ENCODE results near the gene TERT. TPM values are rescaled to one million over a fixed set of nuclear protein-coding genes. Genes with fewer than 3 reads are reported as not detected.

Gene TERT
- total and polyA plus RNA-seq, 4 experiments from 2014 or later: 0.12 to 0.13 TPM; not detected in 2

GRCh38 chr5:1299511-1299850 lies 4.6 kb upstream of the TERT start:
- H3K27ac ChIP-seq (ENCODE audit: low read depth, low read length): no peak overlapping the region
- ChIA-PET CTCF (ENCODE audit: partially characterized antibody) (no interaction called here), POLR2A (ENCODE audit: partially characterized antibody) (no interaction called here)
- Mint-ChIP-seq H3K4me3 (no peak overlapping the region), H3K27me3 (no peaks in the 10 kb centered on the region), H3K9me3 (peaks cover 0 to 2% (median 0%) of the 10 kb centered on the region in 8 donors), H3K4me1 (peaks cover 0 to 6% (median 3%) of the 10 kb centered on the region in 4 donors), H3K36me3 (no peaks in the 10 kb centered on the region), H3K27ac (peak overlapping the region in 1 of 7 donors; percentile 38)
- DNase-seq: peak in 1 of 5 donors; percentile 35
- peaks cover 1% of the 10 kb centered on the region for H3K4me1 ChIP-seq (ENCODE audit: insufficient read depth, low read length)
- no peaks in the 10 kb centered on the region for H3K27me3 ChIP-seq (ENCODE audit: insufficient read depth, low read length)
- H3K36me3 ChIP-seq (ENCODE audit: insufficient read depth, low read length): no peaks in the 10 kb centered on the region
- H3K4me3 ChIP-seq (ENCODE audit: low read length in 2 of 2): no peak overlapping the region
- intact Hi-C loops (cut with micrococcal nuclease): no loop called here
- no peaks in the 10 kb centered on the region for H3K9me3 ChIP-seq (ENCODE audit: control insufficient read depth in 1 of 2, low read length in 2 of 2)

DNA sequence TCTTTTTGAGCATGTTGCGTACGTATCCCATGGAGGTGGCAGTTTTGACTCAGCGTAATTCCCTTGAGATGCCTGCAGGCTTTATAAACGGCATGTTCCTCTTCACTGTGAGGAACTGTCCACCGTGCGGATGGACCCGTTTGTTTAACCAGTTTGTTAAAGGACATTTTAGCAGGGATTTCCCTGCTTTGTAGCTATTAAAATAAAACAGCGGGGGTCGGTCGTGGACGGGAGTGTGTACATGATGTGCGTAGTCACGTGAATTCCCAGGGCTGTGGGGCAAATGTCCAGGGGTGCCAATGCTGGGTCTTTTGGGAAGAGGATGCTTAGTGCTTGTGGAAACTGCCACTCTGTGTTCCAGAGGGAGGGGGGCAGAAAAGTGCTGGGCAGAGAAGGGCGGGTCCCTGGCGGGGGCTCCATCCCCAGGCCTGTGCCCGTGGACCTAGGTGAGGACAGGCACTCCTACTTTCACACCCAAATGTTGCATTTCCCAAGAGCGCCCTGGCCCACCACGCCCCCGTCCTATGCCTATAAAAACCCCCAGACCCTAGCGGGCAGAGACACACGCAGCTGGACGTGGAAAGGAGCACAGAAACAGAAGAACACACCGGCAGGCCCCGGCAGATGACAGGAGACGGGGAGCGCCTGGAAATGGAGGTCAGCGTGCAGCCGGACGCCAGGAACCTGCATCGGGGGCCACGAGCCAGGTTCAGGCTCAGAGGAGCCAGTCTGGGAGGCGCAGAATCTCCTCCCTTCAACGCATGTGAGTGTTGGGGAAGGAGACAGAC lies 4.0 kb upstream of the TERT start:
- Mint-ChIP-seq H3K36me3 (no peaks in the 10 kb centered on the region), H3K27ac (peak overlapping the region in 1 of 7 donors; percentile 3), H3K9me3 (peaks cover 0 to 2% (median 0%) of the 10 kb centered on the region in 8 donors), H3K4me3 (no peak overlapping the region), H3K4me1 (peaks cover 0 to 6% (median 3%) of the 10 kb centered on the region in 4 donors), H3K27me3 (no peaks in the 10 kb centered on the region)
- ChIA-PET POLR2A (ENCODE audit: partially characterized antibody) (no interaction called here), CTCF (ENCODE audit: partially characterized antibody) (no interaction called here)
- no peak for DNase-seq
- H3K4me3 ChIP-seq (ENCODE audit: low read length in 2 of 2): no peak overlapping the region
- H3K27ac ChIP-seq (ENCODE audit: low read depth, low read length): no peak overlapping the region
- intact Hi-C loops (cut with micrococcal nuclease): no loop called here
- no peaks in the 10 kb centered on the region for H3K9me3 ChIP-seq (ENCODE audit: control insufficient read depth in 1 of 2, low read length in 2 of 2)
- H3K36me3 ChIP-seq (ENCODE audit: insufficient read depth, low read length): no peaks in the 10 kb centered on the region
- H3K27me3 ChIP-seq (ENCODE audit: insufficient read depth, low read length): no peaks in the 10 kb centered on the region
- peaks cover 7% of the 10 kb centered on the region for H3K4me1 ChIP-seq (ENCODE audit: insufficient read depth, low read length)

DNA sequence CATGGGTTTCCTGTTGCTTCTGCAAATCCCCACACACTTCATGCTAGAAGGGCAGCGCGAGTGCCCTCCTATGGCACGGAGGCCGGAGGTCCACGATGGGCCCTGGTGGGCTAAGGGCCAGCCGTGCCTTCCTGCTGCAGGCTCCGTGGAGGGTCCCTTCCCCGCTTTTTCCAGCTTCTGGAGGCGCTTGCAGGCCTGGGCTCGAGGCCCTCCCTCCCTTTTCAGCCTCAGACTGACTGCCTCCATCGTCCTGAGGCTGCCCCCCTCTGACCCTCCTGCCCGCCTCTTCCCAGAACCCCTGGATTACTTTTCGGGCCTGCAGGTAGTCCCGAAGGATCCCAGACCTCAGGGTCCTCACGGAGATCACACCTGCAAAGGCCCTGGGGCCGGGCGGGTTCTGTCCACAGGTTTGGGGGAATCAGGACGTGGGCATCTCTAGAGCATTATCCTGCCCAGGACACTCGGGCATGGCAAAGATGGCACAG lies 3.2 kb upstream of the TERT start:
- H3K4me3 Mint-ChIP-seq: no peak overlapping the region
- no peaks in the 10 kb centered on the region for H3K27me3 ChIP-seq (ENCODE audit: insufficient read depth, low read length)
- ChIA-PET POLR2A (ENCODE audit: partially characterized antibody) (no interaction called here), CTCF (ENCODE audit: partially characterized antibody) (no interaction called here)
- no peak overlapping the region for H3K27ac Mint-ChIP-seq
- no peaks in the 10 kb centered on the region for H3K9me3 ChIP-seq (ENCODE audit: control insufficient read depth in 1 of 2, low read length in 2 of 2)
- intact Hi-C loops (cut with micrococcal nuclease): no loop called here
- no peaks in the 10 kb centered on the region for H3K36me3 Mint-ChIP-seq
- no peak overlapping the region for H3K4me3 ChIP-seq (ENCODE audit: low read length in 2 of 2)
- H3K9me3 Mint-ChIP-seq: peaks cover 0 to 2% (median 0%) of the 10 kb centered on the region in 8 donors
- no peak for DNase-seq
- H3K27ac ChIP-seq (ENCODE audit: low read depth, low read length): no peak overlapping the region
- no peaks in the 10 kb centered on the region for H3K36me3 ChIP-seq (ENCODE audit: insufficient read depth, low read length)
- peaks cover 0 to 6% (median 2%) of the 10 kb centered on the region in 4 donors for H3K4me1 Mint-ChIP-seq
- H3K4me1 ChIP-seq (ENCODE audit: insufficient read depth, low read length): peaks cover 11% of the 10 kb centered on the region
- no peaks in the 10 kb centered on the region for H3K27me3 Mint-ChIP-seq

- Histone ChIP-seq H3K27me3 (ENCODE audit: insufficient read depth, low read length) (no peaks in the 10 kb centered on the region), H3K4me1 (ENCODE audit: insufficient read depth, low read length) (peaks cover 11% of the 10 kb centered on the region), H3K4me3 (ENCODE audit: low read length in 2 of 2) (no peak overlapping the region), H3K9me3 (ENCODE audit: control insufficient read depth in 1 of 2, low read length in 2 of 2) (no peaks in the 10 kb centered on the region), H3K36me3 (ENCODE audit: insufficient read depth, low read length) (no peaks in the 10 kb centered on the region), H3K27ac (ENCODE audit: low read depth, low read length) (no peak overlapping the region)
- ChIA-PET POLR2A (ENCODE audit: partially characterized antibody) (interaction anchor here (1.6 to 4.5 kb wide), 2 partner anchors 16 to 19 kb away, joined by 12 to 29 read pairs; no protein-coding TSS in a partner anchor), CTCF (ENCODE audit: partially characterized antibody) (no interaction called here)
- intact Hi-C loops (cut with micrococcal nuclease): no loop called here
- H3K4me1 Mint-ChIP-seq: peaks cover 0 to 6% (median 0%) of the 10 kb centered on the region in 4 donors
- no peak for DNase-seq
- H3K4me3 Mint-ChIP-seq: no peak overlapping the region
- peak overlapping the region in 1 of 7 donors; percentile 3 for H3K27ac Mint-ChIP-seq
- no peaks in the 10 kb centered on the region for H3K27me3 Mint-ChIP-seq
- H3K9me3 Mint-ChIP-seq: peaks cover 0 to 1% (median 0%) of the 10 kb centered on the region in 8 donors
- H3K36me3 Mint-ChIP-seq: no peaks in the 10 kb centered on the region
These were observed 2.4 kb upstream of the TERT start for GRCh38 chr5:1297243-1297642.

- ChIA-PET CTCF (ENCODE audit: partially characterized antibody) (no interaction called here), POLR2A (ENCODE audit: partially characterized antibody) (interaction anchor here (1.1 to 4.5 kb wide), 6 partner anchors 13 to 49 kb away, joined by 3 to 29 read pairs (median 8); partner anchors contain the start of gene CLPTM1L)
- H3K4me1 ChIP-seq (ENCODE audit: insufficient read depth, low read length): peaks cover 11% of the 10 kb centered on the region
- Mint-ChIP-seq H3K36me3 (no peaks in the 10 kb centered on the region), H3K27me3 (no peaks in the 10 kb centered on the region), H3K9me3 (no peaks in the 10 kb centered on the region), H3K27ac (no peak overlapping the region), H3K4me1 (peaks cover 0 to 6% (median 0%) of the 10 kb centered on the region in 4 donors), H3K4me3 (peak overlapping the region in 5 of 8 donors; percentile 33 to 66 (median 49))
- no peaks in the 10 kb centered on the region for H3K9me3 ChIP-seq (ENCODE audit: control insufficient read depth in 1 of 2, low read length in 2 of 2)
- no peaks in the 10 kb centered on the region for H3K27me3 ChIP-seq (ENCODE audit: insufficient read depth, low read length)
- no peaks in the 10 kb centered on the region for H3K36me3 ChIP-seq (ENCODE audit: insufficient read depth, low read length)
- peak in 1 of 5 donors; percentile 16 for DNase-seq
- H3K4me3 ChIP-seq (ENCODE audit: low read length in 2 of 2): no peak overlapping the region
- intact Hi-C loops (cut with micrococcal nuclease): loop anchor here (1.0 kb wide), 2 partner anchors 20 to 50 kb away; partner anchors contain the start of gene CLPTM1L
- H3K27ac ChIP-seq (ENCODE audit: low read depth, low read length): no peak overlapping the region
These were observed 776 bp upstream of the TERT start for GRCh38 chr5:1295650-1296037.

DNA sequence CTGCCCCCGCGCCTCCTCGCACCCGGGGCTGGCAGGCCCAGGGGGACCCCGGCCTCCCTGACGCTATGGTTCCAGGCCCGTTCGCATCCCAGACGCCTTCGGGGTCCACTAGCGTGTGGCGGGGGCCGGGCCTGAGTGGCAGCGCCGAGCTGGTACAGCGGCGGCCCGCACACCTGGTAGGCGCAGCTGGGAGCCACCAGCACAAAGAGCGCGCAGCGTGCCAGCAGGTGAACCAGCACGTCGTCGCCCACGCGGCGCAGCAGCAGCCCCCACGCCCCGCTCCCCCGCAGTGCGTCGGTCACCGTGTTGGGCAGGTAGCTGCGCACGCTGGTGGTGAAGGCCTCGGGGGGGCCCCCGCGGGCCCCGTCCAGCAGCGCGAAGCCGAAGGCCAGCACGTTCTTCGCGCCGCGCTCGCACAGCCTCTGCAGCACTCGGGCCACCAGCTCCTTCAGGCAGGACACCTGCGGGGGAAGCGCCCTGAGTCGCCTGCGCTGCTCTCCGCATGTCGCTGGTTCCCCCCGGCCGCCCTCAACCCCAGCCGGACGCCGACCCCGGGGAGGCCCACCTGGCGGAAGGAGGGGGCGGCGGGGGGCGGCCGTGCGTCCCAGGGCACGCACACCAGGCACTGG lies 548 bp downstream of the TERT start:
- intact Hi-C loops (cut with micrococcal nuclease): no loop called here
- Mint-ChIP-seq H3K9me3 (no peaks in the 10 kb centered on the region), H3K27ac (no peak overlapping the region), H3K36me3 (no peaks in the 10 kb centered on the region), H3K4me3 (no peak overlapping the region), H3K27me3 (no peaks in the 10 kb centered on the region), H3K4me1 (peaks cover 0 to 6% (median 0%) of the 10 kb centered on the region in 4 donors)
- Histone ChIP-seq H3K27ac (ENCODE audit: low read depth, low read length) (no peak overlapping the region), H3K36me3 (ENCODE audit: insufficient read depth, low read length) (no peaks in the 10 kb centered on the region), H3K9me3 (ENCODE audit: control insufficient read depth in 1 of 2, low read length in 2 of 2) (no peaks in the 10 kb centered on the region), H3K4me3 (ENCODE audit: low read length in 2 of 2) (no peak overlapping the region), H3K4me1 (ENCODE audit: insufficient read depth, low read length) (peaks cover 11% of the 10 kb centered on the region), H3K27me3 (ENCODE audit: insufficient read depth, low read length) (no peaks in the 10 kb centered on the region)
- no peak for DNase-seq
- ChIA-PET CTCF (ENCODE audit: partially characterized antibody) (interaction anchor here (1.8 kb wide), 1 partner anchor 21 kb away, joined by 4 read pairs; no protein-coding TSS in a partner anchor), POLR2A (ENCODE audit: partially characterized antibody) (interaction anchor here (0.9 to 4.5 kb wide), 5 partner anchors 17 to 92 kb away, joined by 3 to 29 read pairs (median 10); partner anchors contain the start of gene CLPTM1L)
